ENCODE data around the gene SPACA5B.
"Not testable (repeated sequence)": the region's sequence is repeated elsewhere in the genome, so short reads cannot be mapped to it uniquely, and the experiment has no call there.

The SPACA5B gene

GRCh38 chrX:48130326-48130725, at the start of gene SPACA5B:
Gene SPACA5B (plus strand): TSS chrX:48130626. CDS start chrX:48130688, 62 bp downstream.
- DNase-seq = not testable (repeated sequence)

GRCh38 chrX:48083212-48083611, 47.2 kb upstream of the SPACA5B start:
- DNase-seq = no peak

- no peak for DNase-seq
These were observed 46.7 kb upstream of the SPACA5B start for GRCh38 chrX:48083706-48084105.

- no peak for DNase-seq
These were observed 44.3 kb upstream of the SPACA5B start for GRCh38 chrX:48086082-48086481.

GRCh38 chrX:48090123-48090522, 40.3 kb upstream of the SPACA5B start:
- no peak for DNase-seq

- DNase-seq = not testable (repeated sequence)
These were observed 37.9 kb upstream of the SPACA5B start for GRCh38 chrX:48092558-48092957.

GRCh38 chrX:48101443-48101842, 29.0 kb upstream of the SPACA5B start:
- DNase-seq = no peak

- no peak for DNase-seq
These were observed 27.5 kb upstream of the SPACA5B start for GRCh38 chrX:48102874-48103374.

GRCh38 chrX:48107717-48108116, 22.7 kb upstream of the SPACA5B start:
- no peak for DNase-seq

- DNase-seq = not testable (repeated sequence)
These were observed 5.1 kb upstream of the SPACA5B start for GRCh38 chrX:48125286-48125685.

- not testable (repeated sequence) for DNase-seq
These were observed 1.9 kb downstream of the SPACA5B start for GRCh38 chrX:48132308-48132844.

GRCh38 chrX:48139076-48139475, 8.7 kb downstream of the SPACA5B start:
- not testable (repeated sequence) for DNase-seq

GRCh38 chrX:48141810-48142508, 11.5 kb downstream of the SPACA5B start:
- DNase-seq = not testable (repeated sequence)

- DNase-seq = not testable (repeated sequence)
These were observed 12.3 kb downstream of the SPACA5B start for GRCh38 chrX:48142697-48143096.

- no peak for DNase-seq
These were observed 23.3 kb downstream of the SPACA5B start for GRCh38 chrX:48153769-48154168.

- no peak for DNase-seq
These were observed 24.4 kb downstream of the SPACA5B start for GRCh38 chrX:48154796-48155195.

GRCh38 chrX:48156014-48156413, 25.6 kb downstream of the SPACA5B start:
- no peak for DNase-seq

- no peak for DNase-seq
These were observed 34.8 kb downstream of the SPACA5B start for GRCh38 chrX:48165241-48165640.

- not testable (repeated sequence) for DNase-seq
These were observed 35.9 kb downstream of the SPACA5B start for GRCh38 chrX:48166322-48166721.

GRCh38 chrX:48179691-48180090, 49.3 kb downstream of the SPACA5B start:
- DNase-seq = no peak

- DNase-seq = no peak
These were observed 50.4 kb downstream of the SPACA5B start for GRCh38 chrX:48180811-48181210.

- not testable (repeated sequence) for DNase-seq
These were observed 51.5 kb downstream of the SPACA5B start for GRCh38 chrX:48181882-48182281.
